Measurements from ENCODE around the gene JAM2. TPM values are rescaled to one million over a fixed set of nuclear protein-coding genes. Genes with fewer than 3 reads are reported as not detected.

Gene JAM2
- total RNA-seq, 1 donor from 2014 or later = 3.6 TPM

DNA sequence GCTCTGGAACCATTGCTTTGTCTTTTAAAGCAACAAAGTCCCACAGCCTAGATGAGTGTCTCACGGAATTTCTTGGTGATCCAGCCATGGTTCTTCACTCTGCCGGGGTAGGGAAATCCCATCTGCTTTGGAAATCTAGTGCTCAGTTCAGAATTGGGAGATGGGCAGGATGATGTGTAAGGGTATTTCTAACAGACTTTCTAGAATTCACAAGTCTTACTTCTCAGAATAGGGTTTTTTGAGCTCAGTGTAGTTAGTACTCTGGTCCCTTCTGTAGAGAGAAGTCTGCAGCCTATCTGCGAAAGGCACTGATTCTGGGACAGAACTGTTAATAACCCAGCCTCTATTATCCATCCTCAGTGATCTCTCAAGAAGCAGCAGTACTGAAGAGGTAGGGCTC is 121.0 kb downstream of the JAM2 start:
- no peaks in the 10 kb centered on the region for H3K27me3 ChIP-seq (ENCODE audit: control insufficient read depth, insufficient read depth, low read length)
- no peak for DNase-seq (ENCODE audit: low read depth)
- H3K36me3 ChIP-seq (ENCODE audit: control insufficient read depth, insufficient read depth, low read length) = no peaks in the 10 kb centered on the region
- TF ChIP-seq, protein P1, sequence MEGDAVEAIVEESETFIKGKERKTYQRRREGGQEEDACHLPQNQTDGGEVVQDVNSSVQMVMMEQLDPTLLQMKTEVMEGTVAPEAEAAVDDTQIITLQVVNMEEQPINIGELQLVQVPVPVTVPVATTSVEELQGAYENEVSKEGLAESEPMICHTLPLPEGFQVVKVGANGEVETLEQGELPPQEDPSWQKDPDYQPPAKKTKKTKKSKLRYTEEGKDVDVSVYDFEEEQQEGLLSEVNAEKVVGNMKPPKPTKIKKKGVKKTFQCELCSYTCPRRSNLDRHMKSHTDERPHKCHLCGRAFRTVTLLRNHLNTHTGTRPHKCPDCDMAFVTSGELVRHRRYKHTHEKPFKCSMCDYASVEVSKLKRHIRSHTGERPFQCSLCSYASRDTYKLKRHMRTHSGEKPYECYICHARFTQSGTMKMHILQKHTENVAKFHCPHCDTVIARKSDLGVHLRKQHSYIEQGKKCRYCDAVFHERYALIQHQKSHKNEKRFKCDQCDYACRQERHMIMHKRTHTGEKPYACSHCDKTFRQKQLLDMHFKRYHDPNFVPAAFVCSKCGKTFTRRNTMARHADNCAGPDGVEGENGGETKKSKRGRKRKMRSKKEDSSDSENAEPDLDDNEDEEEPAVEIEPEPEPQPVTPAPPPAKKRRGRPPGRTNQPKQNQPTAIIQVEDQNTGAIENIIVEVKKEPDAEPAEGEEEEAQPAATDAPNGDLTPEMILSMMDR (IDR thresholded peaks at IDR 0.05; ENCODE audit: insufficient read depth, low read length, poor library complexity, severe bottlenecking) = no peak
- no peak overlapping the region for H3K4me3 ChIP-seq (ENCODE audit: low read depth, low read length)

DNA sequence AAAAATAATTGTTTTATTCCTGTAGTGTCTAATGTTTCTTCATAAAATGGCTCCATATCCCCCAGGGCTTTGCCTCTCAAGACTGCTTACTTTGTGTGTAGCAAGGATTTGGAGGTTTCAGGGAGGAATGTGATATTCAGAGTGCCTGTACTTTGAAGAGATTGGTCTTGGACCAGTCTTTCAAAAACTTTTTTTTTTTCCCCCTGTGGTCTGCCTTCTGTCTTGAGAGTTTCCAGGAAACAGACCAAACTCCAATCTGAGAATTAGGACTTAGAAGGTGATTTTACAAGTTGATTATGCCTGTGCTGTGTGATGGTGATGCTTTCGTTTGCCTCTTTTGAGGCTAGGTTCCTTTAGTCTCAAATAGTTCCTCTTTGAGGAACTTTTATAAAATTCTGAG is 121.6 kb downstream of the JAM2 start:
- DNase-seq (ENCODE audit: low read depth) = no peak
- TF ChIP-seq, protein P1 (IDR thresholded peaks at IDR 0.05; ENCODE audit: insufficient read depth, low read length, poor library complexity, severe bottlenecking) = no peak
- H3K4me3 ChIP-seq (ENCODE audit: low read depth, low read length) = no peak overlapping the region
- H3K36me3 ChIP-seq (ENCODE audit: control insufficient read depth, insufficient read depth, low read length) = no peaks in the 10 kb centered on the region
- no peaks in the 10 kb centered on the region for H3K27me3 ChIP-seq (ENCODE audit: control insufficient read depth, insufficient read depth, low read length)

DNA sequence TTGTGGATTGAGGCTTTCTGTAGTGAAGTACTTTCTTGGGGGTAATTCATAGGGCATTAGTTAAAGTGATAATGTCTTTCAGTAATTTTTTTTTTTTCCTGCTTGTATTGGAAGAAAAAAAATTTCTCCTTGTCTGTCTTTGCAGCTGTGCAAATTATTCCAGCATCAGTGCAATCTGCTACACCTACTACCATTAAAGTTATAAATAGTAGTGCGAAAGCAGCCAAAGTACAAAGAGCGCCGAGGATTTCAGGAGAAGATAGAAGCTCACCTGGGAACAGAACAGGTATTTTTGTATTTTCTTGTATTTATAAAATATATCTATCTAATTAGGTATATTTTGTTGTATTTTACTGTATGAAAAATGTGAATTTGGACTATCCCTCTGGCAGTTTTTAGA is 125.0 kb downstream of the JAM2 start:
- Histone ChIP-seq H3K36me3 (ENCODE audit: control insufficient read depth, insufficient read depth, low read length) (no peaks in the 10 kb centered on the region), H3K4me3 (ENCODE audit: low read depth, low read length) (no peak overlapping the region), H3K27me3 (ENCODE audit: control insufficient read depth, insufficient read depth, low read length) (no peaks in the 10 kb centered on the region)
- no peak for DNase-seq (ENCODE audit: low read depth)
- TF ChIP-seq, protein P1 (IDR thresholded peaks at IDR 0.05; ENCODE audit: insufficient read depth, low read length, poor library complexity, severe bottlenecking) = no peak

Other genes starting within 250 kb of the JAM2 start
- gene MRPL39, start 31.8 kb upstream of the JAM2 start, total RNA-seq = 21.8 and 27.9 TPM in 2 replicates
- 107 and 135 TPM in 2 replicates for gene ATP5PF, start 95.6 kb downstream of the JAM2 start, total RNA-seq
- 16.1 and 16.6 TPM in 2 replicates for gene GABPA, start 95.7 kb downstream of the JAM2 start, total RNA-seq

All from kidney epithelial cell (primary cell).